Neuronal stem cell (in vitro differentiated cells): ENCODE data around the gene COPZ2.

Experiments
- DNase-seq: peaks from one replicate; pipeline ENCODE4 v3.0.0-alpha.2; 2013; ENCODE audit warnings: low spot score
- H2AFZ ChIP-seq: one replicate; pipeline ENCODE4 v1.6.1; 2013; ENCODE audit warnings: mild to moderate bottlenecking, low read length, inconsistent platforms
- H2AK5ac ChIP-seq: 2 replicates; pipeline ENCODE4 v1.6.1; 2013; ENCODE audit warnings: low read depth, mild to moderate bottlenecking, inconsistent platforms, low read length, moderate library complexity, mixed read lengths
- H2BK120ac ChIP-seq: 2 replicates; pipeline ENCODE4 v1.6.1; 2013; ENCODE audit warnings: low read depth, mild to moderate bottlenecking, inconsistent platforms, low read length, moderate library complexity, mixed read lengths
- H2BK12ac ChIP-seq: one replicate; pipeline ENCODE4 v1.6.1; 2013; ENCODE audit warnings: low read length, inconsistent platforms
- H2BK15ac ChIP-seq: 2 replicates; pipeline ENCODE4 v1.6.1; 2013; ENCODE audit warnings: mild to moderate bottlenecking, low read length, inconsistent platforms, mixed read lengths
- H2BK5ac ChIP-seq: one replicate; pipeline ENCODE4 v1.6.1; 2013; ENCODE audit warnings: inconsistent platforms, mild to moderate bottlenecking, low read length, moderate library complexity
- H3K14ac ChIP-seq: one replicate; pipeline ENCODE4 v1.6.1; 2013; ENCODE audit warnings: low read length, inconsistent platforms
- H3K18ac ChIP-seq: 2 replicates; pipeline ENCODE4 v1.6.1; 2013; ENCODE audit warnings: low read length, inconsistent platforms
- H3K23ac ChIP-seq: 2 replicates; pipeline ENCODE4 v1.6.1; 2013; ENCODE audit warnings: low read depth, mild to moderate bottlenecking, mixed read lengths, low read length, inconsistent platforms; ENCODE audit not compliant: poor library complexity
- H3K27ac ChIP-seq: replicated peaks from 3 replicates; pipeline ENCODE4 v1.5.1; 2013; ENCODE audit warnings: low read length, inconsistent platforms
- H3K27me3 ChIP-seq, 3 experiments: 2 replicates each; pipeline ENCODE4 v1.6.1; 2013; ENCODE audit warnings: low read length in 3 of 3, mild to moderate bottlenecking in 2 of 3, inconsistent platforms in 1 of 3, low read depth in 1 of 3, mixed read lengths in 1 of 3, moderate library complexity in 1 of 3; ENCODE audit not compliant: control insufficient read depth in 3 of 3, insufficient read depth in 3 of 3
- H3K36me3 ChIP-seq, 2 donors: replicated peaks in 1 of 2; 2 replicates each; pipeline ENCODE4 v1.6.1; 2013; ENCODE audit warnings: low read length in 2 of 2; ENCODE audit not compliant: control insufficient read depth in 2 of 2, insufficient read depth in 2 of 2
- H3K4ac ChIP-seq: 2 replicates; pipeline ENCODE4 v1.6.1; 2013; ENCODE audit warnings: inconsistent platforms, mild to moderate bottlenecking, low read length, moderate library complexity
- H3K4me1 ChIP-seq, 2 donors: 1 replicate in 1 of 2; 2 replicates in 1 of 2; pipeline ENCODE4 v1.6.1; 2013; ENCODE audit warnings: low read length in 2 of 2, low read depth in 1 of 2; ENCODE audit not compliant: control insufficient read depth in 2 of 2, insufficient read depth in 1 of 2
- H3K4me2 ChIP-seq: one replicate; pipeline ENCODE4 v1.6.1; 2013; ENCODE audit warnings: mild to moderate bottlenecking, low read length, inconsistent platforms; ENCODE audit not compliant: insufficient read depth, poor library complexity, severe bottlenecking
- H3K4me3 ChIP-seq, 2 donors: 2 replicates each; pipeline ENCODE4 v1.5.1; 2013; ENCODE audit warnings: low read length in 2 of 2, mild to moderate bottlenecking in 2 of 2, inconsistent platforms in 1 of 2, moderate library complexity in 1 of 2
- H3K79me1 ChIP-seq: one replicate; pipeline ENCODE4 v1.6.1; 2013; ENCODE audit warnings: low read depth, mild to moderate bottlenecking, inconsistent platforms, low read length, moderate library complexity
- H3K9ac ChIP-seq: one replicate; pipeline ENCODE4 v1.6.1; 2013; ENCODE audit warnings: mild to moderate bottlenecking, low read depth, low read length, inconsistent platforms; ENCODE audit not compliant: poor library complexity
- H3K9me3 ChIP-seq, 2 donors: replicated peaks in 1 of 2; 2 replicates each; pipeline versions ENCODE3 to v1.6.1; 2013; ENCODE audit warnings: low read length in 2 of 2, mild to moderate bottlenecking in 2 of 2, inconsistent platforms in 1 of 2, low read depth in 1 of 2, mixed read lengths in 1 of 2, moderate library complexity in 1 of 2; ENCODE audit not compliant: control insufficient read depth in 2 of 2, insufficient read depth in 1 of 2
- H4K8ac ChIP-seq: one replicate; pipeline ENCODE4 v1.6.1; 2013; ENCODE audit warnings: low read depth, mild to moderate bottlenecking, inconsistent platforms, low read length, moderate library complexity
- H4K91ac ChIP-seq: one replicate; pipeline ENCODE4 v1.6.1; 2013; ENCODE audit warnings: low read length, low read depth, mild to moderate bottlenecking, inconsistent platforms; ENCODE audit not compliant: poor library complexity
- WGBS, 2 donors: extraction: QIAGEN DNeasy Blood & Tissue Kit; methylation state at CpG; one replicate each; pipeline ENCODE4 v1.1.7; 2013; ENCODE audit warnings: missing lambda C conversion rate in 2 of 2, mixed read lengths in 1 of 2; ENCODE audit not compliant: insufficient read length in 2 of 2, insufficient replicate concordance in 1 of 2; ENCODE audit errors: extremely low coverage in 2 of 2; 5-methylcytosine and 5-hydroxymethylcytosine counted together

COPZ2 gene

GRCh38 chr17:48014595-48015111 lies 22.9 kb downstream of the COPZ2 start:
- Histone ChIP-seq H3K4me2 (no peak overlapping the region), H3K18ac (peak overlapping the region; percentile 94), H2BK120ac (peak overlapping the region; percentile 18), H2AFZ (peak overlapping the region; percentile 0), H2BK5ac (peak overlapping the region; percentile 98), H3K79me1 (no peaks in the 10 kb centered on the region), H4K91ac (peak overlapping the region; percentile 18), H3K4me1 (peaks cover 39 to 46% of the 10 kb centered on the region in 2 donors), H3K4ac (no peak overlapping the region), H2BK15ac (peak overlapping the region; percentile 41), H3K9me3 (no peaks in the 10 kb centered on the region), H3K4me3 (peak overlapping the region in 1 of 2 donors; percentile 64), H3K23ac (no peak overlapping the region), H2BK12ac (peak overlapping the region; percentile 64), H3K36me3 (peaks cover 0 to 9% of the 10 kb centered on the region in 2 donors), H4K8ac (peak overlapping the region; percentile 83), H3K9ac (no peak overlapping the region), H3K27ac (peak overlapping the region; percentile 97), H3K27me3 (no peaks in the 10 kb centered on the region), H2AK5ac (peak overlapping the region; percentile 86), H3K14ac (no peak overlapping the region)
- WGBS, 2 donors = no CpG with 5 or more reads among the region's 8 CpGs
- no peak for DNase-seq

GRCh38 chr17:48013876-48014594 lies 23.6 kb downstream of the COPZ2 start:
- peak overlapping the region; percentile 94 for H3K18ac ChIP-seq
- no peaks in the 10 kb centered on the region for H3K27me3 ChIP-seq
- peaks cover 0 to 9% of the 10 kb centered on the region in 2 donors for H3K36me3 ChIP-seq
- no peak overlapping the region for H2AFZ ChIP-seq
- H4K8ac ChIP-seq = peak overlapping the region; percentile 83
- no peaks in the 10 kb centered on the region for H3K9me3 ChIP-seq
- H3K4me3 ChIP-seq = peak overlapping the region in 1 of 2 donors; percentile 64
- H3K79me1 ChIP-seq = no peaks in the 10 kb centered on the region
- H2BK12ac ChIP-seq = peak overlapping the region; percentile 64
- H2BK120ac ChIP-seq = peak overlapping the region; percentile 18
- peaks cover 39 to 46% of the 10 kb centered on the region in 2 donors for H3K4me1 ChIP-seq
- H3K27ac ChIP-seq = peak overlapping the region; percentile 97
- H3K4ac ChIP-seq = no peak overlapping the region
- H3K4me2 ChIP-seq = no peak overlapping the region
- peak overlapping the region; percentile 41 for H2BK15ac ChIP-seq
- H3K23ac ChIP-seq = no peak overlapping the region
- H3K9ac ChIP-seq = no peak overlapping the region
- peak overlapping the region; percentile 98 for H2BK5ac ChIP-seq
- H2AK5ac ChIP-seq = peak overlapping the region; percentile 86
- no CpG with 5 or more reads among the region's 6 CpGs for WGBS, 2 donors
- H3K14ac ChIP-seq = no peak overlapping the region
- peak overlapping the region; percentile 18 for H4K91ac ChIP-seq
- DNase-seq = no peak

- no peak overlapping the region for H3K14ac ChIP-seq
- H3K18ac ChIP-seq = peak overlapping the region; percentile 55
- H3K27me3 ChIP-seq = no peaks in the 10 kb centered on the region
- no peaks in the 10 kb centered on the region for H3K79me1 ChIP-seq
- peaks cover 0 to 9% of the 10 kb centered on the region in 2 donors for H3K36me3 ChIP-seq
- H3K9me3 ChIP-seq = no peaks in the 10 kb centered on the region
- no peak overlapping the region for H2BK15ac ChIP-seq
- DNase-seq = no peak
- H4K8ac ChIP-seq = no peak overlapping the region
- H2BK5ac ChIP-seq = no peak overlapping the region
- peak overlapping the region; percentile 30 for H3K4me2 ChIP-seq
- H3K9ac ChIP-seq = peak overlapping the region; percentile 66
- no peak overlapping the region for H2BK12ac ChIP-seq
- peaks cover 37 to 42% of the 10 kb centered on the region in 2 donors for H3K4me1 ChIP-seq
- H3K4ac ChIP-seq = no peak overlapping the region
- H3K4me3 ChIP-seq = peak overlapping the region in 1 of 2 donors; percentile 64
- peak overlapping the region; percentile 9 for H2AK5ac ChIP-seq
- peak overlapping the region; percentile 4 for H4K91ac ChIP-seq
- H3K23ac ChIP-seq = no peak overlapping the region
- WGBS, 2 donors = no CpG with 5 or more reads among the region's 5 CpGs
- H2BK120ac ChIP-seq = no peak overlapping the region
- no peak overlapping the region for H2AFZ ChIP-seq
- peak overlapping the region; percentile 97 for H3K27ac ChIP-seq
Observed at GRCh38 chr17:48012654-48013053, 24.9 kb downstream of the COPZ2 start.

GRCh38 chr17:48012151-48012520 lies 25.5 kb downstream of the COPZ2 start:
- peak overlapping the region in 1 of 2 donors; percentile 64 for H3K4me3 ChIP-seq
- DNase-seq = no peak
- H3K23ac ChIP-seq = no peak overlapping the region
- no peaks in the 10 kb centered on the region for H3K27me3 ChIP-seq
- H2AK5ac ChIP-seq = no peak overlapping the region
- peaks cover 37 to 44% of the 10 kb centered on the region in 2 donors for H3K4me1 ChIP-seq
- no peak overlapping the region for H3K18ac ChIP-seq
- H3K14ac ChIP-seq = no peak overlapping the region
- no peak overlapping the region for H4K8ac ChIP-seq
- H2BK12ac ChIP-seq = no peak overlapping the region
- no peak overlapping the region for H3K4ac ChIP-seq
- peak overlapping the region; percentile 91 for H3K27ac ChIP-seq
- H3K36me3 ChIP-seq = peaks cover 0 to 9% of the 10 kb centered on the region in 2 donors
- no CpG with 5 or more reads among the region's 34 CpGs for WGBS, 2 donors
- no peak overlapping the region for H2AFZ ChIP-seq
- H3K9me3 ChIP-seq = no peaks in the 10 kb centered on the region
- no peak overlapping the region for H4K91ac ChIP-seq
- H2BK5ac ChIP-seq = peak overlapping the region; percentile 95
- H3K4me2 ChIP-seq = peak overlapping the region; percentile 48
- no peaks in the 10 kb centered on the region for H3K79me1 ChIP-seq
- no peak overlapping the region for H2BK120ac ChIP-seq
- no peak overlapping the region for H2BK15ac ChIP-seq
- H3K9ac ChIP-seq = no peak overlapping the region
